ENCODE results near the gene BPIFB4. TPM values are rescaled to one million over a fixed set of nuclear protein-coding genes. Genes with fewer than 3 reads are reported as not detected.

BPIFB4 gene
- total RNA-seq, 2 experiments from 2014 or later, result not detected

- DNase-seq (no peak), ATAC-seq (ENCODE audit: low read depth) (no peak)
- Mint-ChIP-seq H3K36me3 (no peaks in the 10 kb centered on the region), H3K4me1 (no peaks in the 10 kb centered on the region), H3K27ac (no peak overlapping the region), H3K9me3 (no peaks in the 10 kb centered on the region), H3K27me3 (peaks cover 7% of the 10 kb centered on the region), H3K4me3 (no peak overlapping the region)
- POLR2A ChIA-PET, result no interaction called here
Observed at GRCh38 chr20:33067806-33068205, 11.6 kb upstream of the BPIFB4 start.

GRCh38 chr20:33068251-33068939 lies 11.0 kb upstream of the BPIFB4 start:
- no peaks in the 10 kb centered on the region for H3K9me3 Mint-ChIP-seq
- no peak overlapping the region for H3K4me3 Mint-ChIP-seq
- no peaks in the 10 kb centered on the region for H3K4me1 Mint-ChIP-seq
- DNase-seq (no peak), ATAC-seq (ENCODE audit: low read depth) (no peak)
- H3K27ac Mint-ChIP-seq, result no peak overlapping the region
- H3K36me3 Mint-ChIP-seq, result no peaks in the 10 kb centered on the region
- POLR2A ChIA-PET, result no interaction called here
- peaks cover 7% of the 10 kb centered on the region for H3K27me3 Mint-ChIP-seq

GRCh38 chr20:33069673-33070072 lies 9.8 kb upstream of the BPIFB4 start:
- Mint-ChIP-seq H3K4me3 (no peak overlapping the region), H3K9me3 (no peaks in the 10 kb centered on the region), H3K27ac (no peak overlapping the region), H3K27me3 (peaks cover 7% of the 10 kb centered on the region), H3K36me3 (no peaks in the 10 kb centered on the region), H3K4me1 (no peaks in the 10 kb centered on the region)
- no peak for DNase-seq
- no peak for ATAC-seq (ENCODE audit: low read depth)
- POLR2A ChIA-PET, result no interaction called here

GRCh38 chr20:33070111-33071053 lies 9.1 kb upstream of the BPIFB4 start:
- no peaks in the 10 kb centered on the region for H3K36me3 Mint-ChIP-seq
- POLR2A ChIA-PET, result no interaction called here
- no peak for DNase-seq
- H3K27me3 Mint-ChIP-seq, result peaks cover 6% of the 10 kb centered on the region
- no peak for ATAC-seq (ENCODE audit: low read depth)
- H3K27ac Mint-ChIP-seq, result no peak overlapping the region
- H3K4me3 Mint-ChIP-seq, result no peak overlapping the region
- no peaks in the 10 kb centered on the region for H3K4me1 Mint-ChIP-seq
- no peaks in the 10 kb centered on the region for H3K9me3 Mint-ChIP-seq

- Mint-ChIP-seq H3K27ac (no peak overlapping the region), H3K4me1 (no peaks in the 10 kb centered on the region), H3K9me3 (no peaks in the 10 kb centered on the region), H3K27me3 (peaks cover 6% of the 10 kb centered on the region), H3K36me3 (no peaks in the 10 kb centered on the region), H3K4me3 (no peak overlapping the region)
- no peak for ATAC-seq (ENCODE audit: low read depth)
- DNase-seq, result no peak
- POLR2A ChIA-PET, result no interaction called here
Observed at GRCh38 chr20:33071198-33071597, 8.2 kb upstream of the BPIFB4 start.

GRCh38 chr20:33072362-33072761 lies 7.1 kb upstream of the BPIFB4 start:
- ATAC-seq (ENCODE audit: low read depth), result no peak
- Mint-ChIP-seq H3K36me3 (no peaks in the 10 kb centered on the region), H3K27ac (no peak overlapping the region), H3K9me3 (no peaks in the 10 kb centered on the region), H3K4me1 (no peaks in the 10 kb centered on the region), H3K27me3 (peaks cover 2% of the 10 kb centered on the region), H3K4me3 (no peak overlapping the region)
- DNase-seq, result no peak
- POLR2A ChIA-PET, result no interaction called here

DNA sequence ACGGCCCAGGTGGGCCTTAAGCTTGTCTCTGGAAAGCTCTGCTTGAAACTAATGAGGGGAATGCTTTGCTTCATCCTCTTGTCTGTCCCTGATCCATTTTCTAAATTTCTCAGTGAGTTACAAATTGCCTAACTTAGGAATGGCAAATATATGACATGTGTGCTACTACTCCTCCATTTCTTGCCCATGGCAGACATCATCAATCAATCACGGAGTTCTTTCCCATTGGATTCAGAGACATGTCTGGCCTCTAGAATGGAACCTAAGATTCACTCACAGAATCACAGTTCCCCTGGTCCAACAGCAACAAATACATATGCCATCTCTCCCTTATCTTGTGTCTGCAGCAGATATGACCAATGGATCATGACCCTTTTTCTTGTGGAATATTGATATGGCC lies 6.6 kb upstream of the BPIFB4 start:
- H3K4me3 Mint-ChIP-seq, result no peak overlapping the region
- peaks cover 2% of the 10 kb centered on the region for H3K27me3 Mint-ChIP-seq
- ATAC-seq (ENCODE audit: low read depth), result no peak
- H3K36me3 Mint-ChIP-seq, result no peaks in the 10 kb centered on the region
- DNase-seq, result no peak
- no peak overlapping the region for H3K27ac Mint-ChIP-seq
- POLR2A ChIA-PET, result no interaction called here
- no peaks in the 10 kb centered on the region for H3K9me3 Mint-ChIP-seq
- H3K4me1 Mint-ChIP-seq, result no peaks in the 10 kb centered on the region

GRCh38 chr20:33074675-33075074 lies 4.8 kb upstream of the BPIFB4 start:
- peaks cover 2% of the 10 kb centered on the region for H3K27me3 Mint-ChIP-seq
- H3K4me1 Mint-ChIP-seq, result no peaks in the 10 kb centered on the region
- ATAC-seq (ENCODE audit: low read depth) (no peak), DNase-seq (no peak)
- no peaks in the 10 kb centered on the region for H3K36me3 Mint-ChIP-seq
- H3K4me3 Mint-ChIP-seq, result no peak overlapping the region
- H3K27ac Mint-ChIP-seq, result no peak overlapping the region
- POLR2A ChIA-PET, result no interaction called here
- no peaks in the 10 kb centered on the region for H3K9me3 Mint-ChIP-seq

GRCh38 chr20:33075281-33075680 lies 4.2 kb upstream of the BPIFB4 start:
- H3K4me3 Mint-ChIP-seq, result no peak overlapping the region
- no peaks in the 10 kb centered on the region for H3K4me1 Mint-ChIP-seq
- DNase-seq (no peak), ATAC-seq (ENCODE audit: low read depth) (no peak)
- POLR2A ChIA-PET, result interaction anchor here (0.8 kb wide), 1 partner anchor 110 kb away, joined by 3 read pairs; no protein-coding TSS in a partner anchor
- no peaks in the 10 kb centered on the region for H3K36me3 Mint-ChIP-seq
- H3K27me3 Mint-ChIP-seq, result peaks cover 2% of the 10 kb centered on the region
- no peak overlapping the region for H3K27ac Mint-ChIP-seq
- H3K9me3 Mint-ChIP-seq, result no peaks in the 10 kb centered on the region

GRCh38 chr20:33076662-33077372 lies 2.6 kb upstream of the BPIFB4 start:
- DNase-seq (peak; percentile 42), ATAC-seq (ENCODE audit: low read depth) (peak; percentile 70)
- Mint-ChIP-seq H3K4me3 (no peak overlapping the region), H3K9me3 (no peaks in the 10 kb centered on the region), H3K4me1 (no peaks in the 10 kb centered on the region), H3K36me3 (no peaks in the 10 kb centered on the region), H3K27ac (no peak overlapping the region), H3K27me3 (peaks cover 6% of the 10 kb centered on the region)
- POLR2A ChIA-PET, result no interaction called here

DNA sequence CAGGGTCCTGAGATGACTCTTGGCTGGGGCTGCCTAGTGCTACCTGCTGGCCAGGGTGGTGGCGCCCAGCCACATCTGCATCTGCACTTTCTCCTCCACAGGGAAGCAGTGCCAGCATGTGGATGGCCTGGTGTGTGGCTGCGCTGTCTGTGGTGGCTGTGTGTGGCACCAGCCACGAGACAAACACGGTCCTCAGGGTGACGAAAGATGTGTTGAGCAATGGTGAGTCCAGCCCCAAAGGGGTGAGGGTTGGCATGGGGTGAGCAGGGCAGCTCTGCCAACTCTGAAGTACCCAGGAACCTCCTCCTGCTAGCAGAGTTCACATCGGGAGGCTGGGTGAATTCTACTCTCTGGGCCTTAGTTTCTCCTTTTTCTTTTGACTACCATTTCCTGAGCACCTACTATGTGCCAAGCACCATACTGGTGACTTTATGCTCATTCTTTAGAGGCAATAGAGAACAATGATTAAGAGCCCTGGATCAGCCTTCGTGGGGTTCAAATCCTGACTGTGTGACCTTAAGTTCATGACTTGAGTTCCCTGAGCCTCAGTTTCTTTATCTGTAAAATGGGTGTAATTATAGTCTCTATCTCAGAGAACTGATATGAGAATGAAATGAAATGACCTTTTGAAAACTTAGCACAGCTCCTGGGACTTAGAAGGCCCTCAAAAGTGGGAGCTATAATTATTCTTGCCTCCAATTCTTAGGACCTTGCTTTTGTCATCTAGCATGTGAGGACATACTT lies 2.1 kb downstream of the BPIFB4 start:
- no peaks in the 10 kb centered on the region for H3K4me1 Mint-ChIP-seq
- no peaks in the 10 kb centered on the region for H3K9me3 Mint-ChIP-seq
- H3K27me3 Mint-ChIP-seq, result peaks cover 5% of the 10 kb centered on the region
- no peak overlapping the region for H3K27ac Mint-ChIP-seq
- H3K4me3 Mint-ChIP-seq, result no peak overlapping the region
- POLR2A ChIA-PET, result no interaction called here
- H3K36me3 Mint-ChIP-seq, result no peaks in the 10 kb centered on the region
- ATAC-seq (ENCODE audit: low read depth) (no peak), DNase-seq (no peak)

DNA sequence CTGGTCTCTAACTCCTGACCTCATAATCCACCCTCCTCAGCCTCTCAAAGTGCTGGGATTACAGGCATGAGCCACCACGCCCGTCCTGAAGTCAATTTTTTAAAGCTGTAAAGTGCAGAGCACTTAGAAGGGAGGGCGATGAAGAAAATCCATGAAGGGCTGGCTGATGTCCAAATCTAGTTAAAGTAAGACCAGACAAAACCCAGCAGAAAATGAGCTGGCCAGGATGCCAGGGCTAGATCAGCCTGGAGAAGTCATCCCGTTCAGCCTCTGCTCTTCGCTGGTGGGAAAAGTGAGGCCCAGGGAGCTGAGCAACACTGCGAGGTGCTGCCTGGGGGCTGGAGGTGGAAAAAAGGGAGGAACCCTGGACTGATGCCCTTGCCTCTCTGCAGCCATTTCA lies 3.1 kb downstream of the BPIFB4 start:
- peaks cover 5% of the 10 kb centered on the region for H3K27me3 Mint-ChIP-seq
- POLR2A ChIA-PET, result no interaction called here
- no peaks in the 10 kb centered on the region for H3K9me3 Mint-ChIP-seq
- no peak overlapping the region for H3K27ac Mint-ChIP-seq
- no peak for DNase-seq
- no peaks in the 10 kb centered on the region for H3K36me3 Mint-ChIP-seq
- H3K4me1 Mint-ChIP-seq, result no peaks in the 10 kb centered on the region
- H3K4me3 Mint-ChIP-seq, result no peak overlapping the region
- ATAC-seq (ENCODE audit: low read depth), result no peak

Data from activated naive CD8-positive, alpha-beta T cell treated with anti-CD3 and anti-CD28 coated beads, Interleukin-2, amount 10 ng/mL, durations not matched to agents 7 days and 5 days (primary cell).